GM19467 (cell line): ENCODE measurements around the gene ANKMY1.

ENCODE experiments used
- ATAC-seq: cut with Tn5 transposase; IDR thresholded peaks from one replicate; pipeline ENCODE4 v1.9.1; 2021; ENCODE audit warnings: mild to moderate bottlenecking, moderate library complexity; ENCODE audit not compliant: unreplicated experiment

Gene ANKMY1

DNA sequence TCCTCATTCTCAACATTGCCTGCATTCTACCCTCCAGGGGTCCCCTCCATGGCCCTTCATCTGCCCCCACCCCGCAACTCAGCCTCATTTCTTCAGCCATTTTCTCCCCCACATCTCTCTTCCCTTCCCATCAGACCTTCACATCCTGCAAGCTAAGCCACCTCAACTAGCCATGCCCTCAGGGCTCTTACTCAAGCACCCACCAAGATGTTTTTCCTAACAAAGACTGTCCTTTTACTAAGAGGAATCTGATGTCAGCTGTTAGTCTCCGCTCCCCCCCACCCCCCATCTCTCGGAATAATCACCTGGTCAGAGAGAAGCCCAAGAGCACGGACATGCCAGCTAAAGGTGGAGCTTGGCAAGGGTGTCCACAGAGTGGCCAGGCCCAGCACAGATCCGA, 24.0 kb upstream of the ANKMY1 start:
- ATAC-seq: no peak

DNA sequence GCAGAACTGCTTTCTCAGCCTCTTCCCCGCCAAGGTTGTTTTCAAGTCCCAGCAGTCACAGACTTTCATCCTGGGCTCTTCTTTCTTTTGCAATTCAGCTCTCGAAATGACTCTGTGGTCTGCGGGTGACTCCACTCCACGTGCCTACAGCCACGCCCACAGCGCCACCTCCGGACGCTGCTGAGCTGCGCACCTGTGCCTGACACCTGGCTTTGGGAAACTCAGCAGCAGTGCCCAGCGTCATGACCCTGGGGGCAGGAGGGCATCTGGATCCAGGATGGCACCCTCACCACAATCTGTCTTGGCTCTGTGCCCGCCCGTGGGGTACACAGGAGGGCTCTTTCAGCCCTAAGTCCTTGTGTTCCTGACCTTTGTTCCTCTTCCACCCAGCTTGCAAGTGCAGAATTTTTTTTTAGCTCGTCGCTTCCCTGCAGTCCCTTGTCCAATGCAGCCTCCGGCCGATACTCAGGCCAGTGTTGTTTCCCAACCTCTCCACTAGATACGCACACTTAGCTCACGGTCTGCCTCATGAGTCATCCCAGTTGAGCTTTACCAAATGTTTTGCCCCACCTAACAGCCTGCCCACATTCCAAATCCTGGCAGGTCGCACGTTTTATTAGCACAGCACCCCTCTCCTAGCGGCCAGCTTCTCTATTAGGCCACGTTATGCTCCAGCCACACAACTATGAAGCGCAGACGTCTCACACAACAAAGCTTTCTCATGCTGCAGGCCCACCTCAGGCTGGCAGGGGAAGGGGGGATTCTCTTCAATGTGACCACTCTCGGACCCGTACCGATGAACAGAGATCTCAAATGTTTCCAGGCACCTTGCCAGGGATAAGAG, 22.2 kb upstream of the ANKMY1 start:
- no peak for ATAC-seq

DNA sequence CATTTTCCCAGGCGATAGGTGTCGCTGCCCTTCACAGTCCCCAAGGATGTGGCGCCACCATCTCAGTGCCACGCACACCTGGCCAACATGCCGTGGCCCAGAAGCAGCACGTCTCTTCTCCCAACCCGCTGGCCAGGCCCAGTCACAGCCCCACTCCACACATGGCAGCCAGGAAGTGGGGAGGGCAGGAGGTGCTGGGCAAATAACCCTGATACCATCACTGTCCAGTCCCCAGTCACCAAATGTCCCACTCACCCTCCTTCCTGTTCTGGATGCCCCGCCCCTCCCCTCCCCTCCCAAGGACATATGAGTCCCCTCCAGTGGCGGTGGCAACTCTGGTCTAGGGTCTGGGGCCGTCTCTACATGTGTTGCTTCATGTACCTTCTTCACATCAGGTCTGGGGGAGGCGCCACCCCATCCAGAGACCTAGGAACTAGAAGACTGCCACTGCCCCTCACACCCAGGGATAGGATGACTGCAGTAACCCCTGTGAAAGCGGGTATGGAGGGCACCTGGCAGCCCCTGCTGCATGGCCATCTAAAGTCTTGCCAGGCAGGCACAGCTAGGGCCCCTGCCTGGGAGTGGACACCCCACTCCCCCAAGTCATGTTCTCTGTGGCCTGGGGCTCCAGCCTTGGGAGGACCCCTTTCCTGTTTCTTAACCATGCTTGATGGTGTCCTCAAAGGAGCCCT, 21.4 kb upstream of the ANKMY1 start:
- ATAC-seq: no peak

DNA sequence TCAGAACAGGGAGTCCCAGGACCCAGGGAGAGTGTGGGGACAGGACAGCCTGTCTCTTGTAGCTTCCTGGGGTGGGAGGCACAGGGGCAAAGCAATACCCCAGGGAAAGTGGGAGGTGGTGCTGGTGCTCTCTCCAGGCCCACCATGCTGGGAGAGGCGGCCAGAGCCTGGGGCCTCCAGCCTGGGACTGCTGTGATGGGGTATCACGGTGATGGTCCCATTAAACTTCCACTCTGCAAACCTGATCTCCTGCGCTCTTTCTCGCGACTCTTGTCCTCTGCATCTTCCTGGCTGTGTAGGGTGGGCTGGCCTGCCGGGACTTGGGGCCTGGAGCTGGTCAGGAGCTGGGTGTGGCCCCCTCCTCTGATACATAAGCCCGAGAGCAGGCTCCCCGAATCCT, 20.7 kb upstream of the ANKMY1 start:
- no peak for ATAC-seq

DNA sequence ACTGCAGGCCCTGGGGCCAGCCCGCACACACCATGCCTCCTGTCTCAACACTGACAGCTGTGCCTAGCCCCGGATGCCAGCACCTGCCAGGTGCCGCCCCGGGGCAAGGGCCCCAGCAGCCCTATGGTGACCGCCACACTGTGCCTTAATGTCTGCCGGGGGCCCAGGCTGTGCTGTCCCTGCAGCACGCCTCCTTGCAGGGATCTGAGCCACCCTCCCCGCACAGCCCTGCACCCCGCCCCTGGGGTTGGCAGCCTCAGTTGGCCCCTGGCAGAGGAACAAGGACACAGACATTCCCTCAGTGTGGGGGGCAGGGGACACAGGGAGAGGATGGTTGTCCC, 20.3 kb upstream of the ANKMY1 start:
- ATAC-seq: no peak

DNA sequence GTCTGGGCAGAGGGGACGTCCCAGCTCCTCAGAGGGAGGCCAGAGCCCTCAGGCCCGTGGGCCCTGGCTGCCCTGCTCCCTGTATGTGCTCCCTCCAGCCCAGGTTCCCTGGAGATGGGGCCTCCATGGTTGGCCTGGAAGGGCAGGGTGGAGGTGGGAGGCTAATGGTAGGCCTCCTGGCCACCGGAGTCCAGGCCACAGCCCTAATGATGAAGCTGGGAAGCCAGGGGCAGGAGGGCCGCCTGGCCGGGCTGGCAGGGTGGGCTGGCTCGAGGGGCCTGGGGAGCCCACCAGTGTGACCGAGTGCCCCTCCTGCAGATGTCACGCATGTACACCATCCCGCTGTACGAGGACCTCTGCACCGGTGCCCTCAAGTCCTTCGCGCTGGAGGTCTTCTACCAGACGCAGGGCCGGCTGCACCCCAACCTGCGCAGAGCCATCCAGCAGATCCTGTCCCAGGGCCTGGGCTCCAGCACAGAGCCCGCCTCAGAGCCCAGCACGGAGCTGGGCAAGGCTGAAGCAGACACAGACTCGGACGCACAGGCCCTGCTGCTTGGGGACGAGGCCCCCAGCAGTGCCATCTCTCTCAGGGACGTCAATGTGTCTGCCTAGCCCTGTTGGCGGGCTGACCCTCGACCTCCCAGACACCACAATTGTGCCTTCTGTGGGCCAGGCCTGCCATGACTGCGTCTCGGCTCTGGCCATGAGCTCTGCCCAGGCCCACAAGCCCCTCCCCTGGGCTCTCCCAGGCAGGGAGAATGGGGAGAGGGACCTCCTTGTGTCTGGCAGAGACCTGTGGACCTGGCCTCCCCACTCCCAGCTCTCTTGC, 19.7 kb upstream of the ANKMY1 start:
- no peak for ATAC-seq

DNA sequence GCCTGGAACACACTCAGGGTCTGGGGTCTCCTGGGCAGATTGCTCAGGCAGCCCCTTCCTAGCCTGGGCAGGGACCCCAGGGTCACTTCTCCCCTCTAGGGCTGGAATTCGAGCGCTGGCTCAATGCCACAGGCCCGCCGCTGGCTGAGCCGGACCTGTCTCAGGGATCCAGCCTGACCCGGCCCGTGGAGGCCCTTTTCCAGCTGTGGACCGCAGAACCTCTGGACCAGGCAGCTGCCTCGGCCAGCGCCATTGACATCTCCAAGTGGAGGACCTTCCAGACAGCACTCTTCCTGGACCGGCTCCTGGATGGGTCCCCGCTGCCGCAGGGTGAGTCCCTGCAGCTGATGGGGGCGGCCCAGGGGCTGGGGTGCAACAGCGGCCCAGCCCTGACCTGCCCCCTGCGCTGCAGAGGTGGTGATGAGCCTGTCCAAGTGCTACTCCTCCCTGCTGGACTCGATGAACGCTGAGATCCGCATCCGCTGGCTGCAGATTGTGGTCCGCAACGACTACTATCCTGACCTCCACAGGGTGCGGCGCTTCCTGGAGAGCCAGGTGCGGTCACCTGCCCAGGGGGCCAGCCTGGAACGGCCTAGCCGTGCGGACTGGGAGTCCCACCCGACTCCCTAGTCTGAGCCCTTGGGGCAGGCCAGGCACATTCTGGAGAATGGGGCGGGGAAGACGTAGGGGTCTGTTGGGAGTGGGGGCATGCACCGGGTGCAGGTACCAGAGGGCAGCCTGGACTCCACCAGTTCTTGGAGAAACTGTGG, 18.8 kb upstream of the ANKMY1 start:
- ATAC-seq: no peak

DNA sequence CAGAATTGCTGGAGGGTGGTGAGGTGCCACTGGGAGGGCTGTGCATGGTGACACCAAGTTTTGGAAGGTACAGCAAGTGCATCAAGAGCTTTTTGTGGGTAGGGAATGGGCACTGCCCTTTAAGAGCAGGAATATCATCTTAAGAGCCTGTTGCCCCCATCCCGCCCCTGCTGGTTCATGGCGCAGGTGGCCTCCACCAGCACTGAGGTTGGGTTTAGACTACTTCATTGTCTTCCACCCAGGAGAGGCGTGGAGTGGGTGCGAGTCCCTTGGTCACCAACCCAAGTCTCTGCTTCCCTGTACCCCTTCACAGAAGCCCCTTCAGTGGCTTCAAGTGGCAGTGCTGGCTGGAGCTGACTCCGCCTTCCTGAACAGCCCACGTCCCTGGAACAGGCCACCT, 18.2 kb upstream of the ANKMY1 start:
- ATAC-seq: no peak

DNA sequence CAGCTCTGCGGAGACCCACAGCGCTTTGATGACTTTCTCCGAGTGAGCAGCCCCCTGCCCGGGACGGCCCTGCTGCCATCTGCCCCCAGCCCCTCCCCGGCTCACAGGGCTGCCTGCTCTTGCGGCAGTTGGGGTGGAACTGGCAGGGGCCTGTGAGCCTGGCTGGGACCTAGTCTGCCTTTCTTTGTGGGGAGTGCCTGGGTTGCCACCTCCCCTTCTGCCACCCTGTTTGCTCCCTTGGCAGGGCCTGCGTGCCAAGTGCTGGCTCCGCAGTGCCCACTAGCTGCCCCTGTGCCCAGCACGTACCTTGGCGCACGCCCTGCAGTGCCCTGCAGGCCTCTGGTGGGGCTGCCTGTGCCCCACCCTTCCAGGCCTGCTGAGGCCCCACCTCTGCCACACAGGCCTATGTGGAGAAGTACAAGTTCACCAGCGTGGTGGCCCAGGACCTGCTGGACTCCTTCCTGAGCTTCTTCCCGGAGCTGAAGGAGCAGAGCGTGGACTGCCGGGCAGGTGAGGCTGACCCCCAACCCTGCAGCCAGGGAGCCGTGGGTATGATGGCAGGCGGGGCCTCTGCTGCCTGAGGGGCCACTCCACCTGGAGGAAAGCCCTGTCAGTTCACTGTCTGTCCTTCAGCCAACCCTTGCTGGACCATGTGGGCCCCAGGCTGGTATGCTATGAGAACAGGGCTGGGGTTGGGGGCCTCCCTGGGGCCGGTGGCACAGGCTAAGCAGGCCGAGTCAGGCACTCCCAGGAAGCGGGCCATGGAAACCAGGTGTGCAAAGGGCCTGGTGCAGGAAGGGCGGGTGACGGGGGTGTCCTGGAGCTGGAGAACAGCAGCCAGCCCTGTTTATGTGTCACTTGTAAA, 17.5 kb upstream of the ANKMY1 start:
- ATAC-seq: no peak

DNA sequence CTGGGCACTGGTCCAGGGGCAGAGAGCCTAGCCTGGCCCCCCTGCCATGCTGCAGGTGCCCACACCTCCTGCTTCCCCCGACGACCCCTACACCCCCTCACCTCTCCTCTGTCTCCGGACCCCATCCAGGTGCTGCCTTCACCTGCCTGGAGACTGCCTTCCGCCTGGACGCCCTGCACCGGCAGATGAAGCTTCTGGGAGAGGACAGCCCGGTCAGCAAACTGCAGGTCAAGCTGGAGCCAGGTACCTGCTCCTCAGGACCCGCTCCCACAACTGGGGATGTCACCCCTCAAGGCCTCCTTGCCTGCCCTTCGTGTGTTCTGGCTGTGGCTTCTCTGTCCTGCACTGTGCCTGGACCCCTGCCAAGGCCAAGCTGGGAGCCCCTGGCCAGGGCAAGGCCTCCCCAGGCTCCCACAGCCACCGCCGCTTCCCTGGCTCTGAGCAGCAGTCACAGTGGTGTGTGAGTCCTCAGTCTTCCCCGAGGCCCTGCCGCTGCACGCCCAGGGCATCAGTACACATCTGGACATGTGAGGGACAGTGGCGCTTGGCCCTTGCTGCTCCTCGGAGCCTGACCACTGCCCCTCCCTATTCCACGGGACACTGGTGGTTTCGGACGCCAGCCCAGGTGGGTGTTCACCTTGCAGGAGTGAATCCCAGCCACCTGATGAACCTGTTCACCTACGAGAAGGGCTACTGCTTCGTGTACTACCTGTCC, 16.8 kb upstream of the ANKMY1 start:
- no peak for ATAC-seq

DNA sequence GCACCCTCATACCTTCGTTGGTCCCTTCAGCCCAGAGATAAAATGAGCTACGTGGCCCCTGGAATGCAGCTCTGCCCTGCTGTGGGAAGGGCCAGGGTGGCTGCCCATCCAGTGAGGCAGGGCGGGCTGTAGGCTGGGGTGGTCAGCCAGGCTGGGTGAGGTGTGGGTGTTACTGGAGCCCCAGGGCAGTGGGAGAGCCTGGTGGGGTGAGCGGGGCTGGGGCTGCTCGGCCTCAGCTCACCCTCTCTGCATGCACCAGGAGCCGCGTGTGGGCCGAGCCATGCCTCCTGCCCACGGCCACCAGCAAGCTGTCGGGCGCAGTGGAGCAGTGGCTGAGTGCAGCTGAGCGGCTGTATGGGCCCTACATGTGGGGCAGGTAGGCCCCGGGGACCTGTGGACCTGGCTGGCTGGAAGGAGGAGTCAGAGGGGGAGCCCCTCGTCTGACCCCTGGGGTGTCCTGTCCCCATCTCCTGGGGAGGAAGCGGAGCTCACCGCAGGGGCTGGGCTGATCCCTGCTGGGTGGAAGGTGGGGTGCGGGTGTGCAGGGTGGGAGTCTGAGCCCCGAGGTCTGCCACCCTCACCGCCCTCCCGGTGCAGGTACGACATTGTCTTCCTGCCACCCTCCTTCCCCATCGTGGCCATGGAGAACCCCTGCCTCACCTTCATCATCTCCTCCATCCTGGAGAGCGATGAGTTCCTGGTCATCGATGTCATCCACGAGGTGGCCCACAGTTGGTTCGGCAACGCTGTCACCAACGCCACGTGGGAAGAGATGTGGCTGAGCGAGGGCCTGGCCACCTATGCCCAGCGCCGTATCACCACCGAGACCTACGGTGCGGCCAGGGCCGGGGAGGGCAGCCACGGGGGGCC, 16.0 kb upstream of the ANKMY1 start:
- ATAC-seq: no peak

DNA sequence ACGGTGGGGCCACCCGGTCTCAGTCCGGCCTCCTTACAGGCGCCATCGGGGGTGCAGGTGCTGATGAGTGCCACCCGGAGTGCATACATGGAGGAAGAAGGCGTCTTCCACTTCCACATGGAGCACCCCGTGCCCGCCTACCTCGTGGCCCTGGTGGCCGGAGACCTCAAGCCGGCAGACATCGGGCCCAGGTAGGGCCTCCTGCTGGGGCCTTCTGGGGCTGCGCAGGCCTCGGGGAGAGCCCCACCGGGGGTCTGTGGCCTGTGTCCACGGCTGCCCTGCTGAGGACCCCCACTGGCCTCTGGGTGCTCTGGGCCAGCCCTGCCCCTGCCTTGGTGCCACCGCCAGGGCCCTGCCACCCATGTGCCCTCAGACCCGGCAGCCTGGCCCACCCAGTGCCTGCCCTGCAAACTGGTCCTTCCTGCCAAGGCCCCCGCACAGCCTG, 15.3 kb upstream of the ANKMY1 start:
- no peak for ATAC-seq

DNA sequence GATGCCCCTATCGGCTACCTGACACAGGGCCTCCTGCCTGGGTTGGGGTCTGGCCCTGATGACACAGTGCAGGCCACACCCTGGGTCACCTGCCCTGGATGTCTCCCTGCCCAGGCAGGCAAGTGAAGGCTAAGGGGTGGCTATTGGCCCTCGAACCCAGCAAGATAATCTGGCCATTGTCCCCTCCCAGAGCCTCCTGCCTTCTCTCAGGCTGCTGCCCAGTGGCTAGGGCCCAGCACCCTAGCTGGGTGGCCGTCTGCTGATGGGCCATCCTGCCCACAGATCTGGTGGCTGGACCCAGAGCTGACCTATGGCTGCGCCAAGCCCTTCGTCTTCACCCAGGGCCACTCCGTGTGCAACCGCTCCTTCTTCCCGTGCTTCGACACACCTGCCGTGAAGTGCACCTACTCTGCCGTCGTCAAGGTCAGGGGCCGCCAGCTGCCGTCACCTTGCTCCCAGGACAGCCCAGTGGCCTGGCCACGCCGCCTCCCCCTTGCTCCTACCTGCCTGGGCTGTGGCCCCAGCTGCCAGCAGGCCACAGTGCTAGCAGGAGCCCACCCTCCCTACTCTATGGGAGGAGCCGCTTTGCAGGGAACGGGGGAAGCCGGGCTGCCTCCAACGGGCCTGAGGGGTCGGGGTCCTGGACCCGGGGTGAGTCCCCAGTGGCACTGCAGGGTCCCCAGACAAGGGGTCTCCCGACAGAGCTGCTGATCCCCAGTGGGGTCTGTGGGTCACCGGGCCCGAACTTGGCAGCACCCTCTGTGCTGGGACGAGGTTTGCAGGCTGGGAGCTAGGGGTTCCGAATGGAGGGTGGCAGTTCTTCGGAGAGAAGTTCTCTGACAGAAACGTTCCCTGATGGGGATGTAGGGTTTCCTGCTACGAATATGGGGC, 14.6 kb upstream of the ANKMY1 start:
- ATAC-seq: no peak

DNA sequence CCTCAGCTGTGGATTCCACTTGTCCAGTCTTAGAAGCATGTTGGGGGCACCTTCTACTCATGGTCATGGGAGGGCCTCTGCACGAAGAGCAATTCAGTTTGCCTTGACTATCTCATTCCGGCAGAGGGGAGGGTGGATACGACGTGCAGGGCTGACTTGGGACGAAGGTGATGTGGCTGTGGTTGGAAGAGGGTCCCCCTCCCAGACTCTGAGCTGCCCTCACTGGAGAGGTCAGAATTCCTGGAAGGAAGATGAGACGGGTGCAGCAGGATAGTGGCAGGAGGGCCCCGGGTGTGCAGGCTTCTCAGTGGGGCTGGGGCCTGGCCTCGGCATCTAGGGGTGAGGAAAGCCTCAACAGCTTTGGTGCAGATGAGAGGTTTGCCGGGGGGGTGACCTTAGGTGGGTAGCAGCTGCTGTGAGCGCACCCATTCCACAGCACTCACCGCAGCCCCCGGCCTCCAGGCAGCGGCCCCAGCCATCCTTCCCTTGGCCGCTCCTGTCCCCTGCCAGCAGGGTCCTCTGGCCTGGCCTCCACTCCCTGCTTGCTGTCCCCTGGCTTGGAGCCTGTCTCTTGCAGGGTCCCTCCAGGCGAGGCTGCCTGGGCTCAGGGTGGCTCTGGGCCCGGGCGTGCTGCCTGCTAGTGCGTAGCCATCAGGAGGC, 13.7 kb upstream of the ANKMY1 start:
- no peak for ATAC-seq

DNA sequence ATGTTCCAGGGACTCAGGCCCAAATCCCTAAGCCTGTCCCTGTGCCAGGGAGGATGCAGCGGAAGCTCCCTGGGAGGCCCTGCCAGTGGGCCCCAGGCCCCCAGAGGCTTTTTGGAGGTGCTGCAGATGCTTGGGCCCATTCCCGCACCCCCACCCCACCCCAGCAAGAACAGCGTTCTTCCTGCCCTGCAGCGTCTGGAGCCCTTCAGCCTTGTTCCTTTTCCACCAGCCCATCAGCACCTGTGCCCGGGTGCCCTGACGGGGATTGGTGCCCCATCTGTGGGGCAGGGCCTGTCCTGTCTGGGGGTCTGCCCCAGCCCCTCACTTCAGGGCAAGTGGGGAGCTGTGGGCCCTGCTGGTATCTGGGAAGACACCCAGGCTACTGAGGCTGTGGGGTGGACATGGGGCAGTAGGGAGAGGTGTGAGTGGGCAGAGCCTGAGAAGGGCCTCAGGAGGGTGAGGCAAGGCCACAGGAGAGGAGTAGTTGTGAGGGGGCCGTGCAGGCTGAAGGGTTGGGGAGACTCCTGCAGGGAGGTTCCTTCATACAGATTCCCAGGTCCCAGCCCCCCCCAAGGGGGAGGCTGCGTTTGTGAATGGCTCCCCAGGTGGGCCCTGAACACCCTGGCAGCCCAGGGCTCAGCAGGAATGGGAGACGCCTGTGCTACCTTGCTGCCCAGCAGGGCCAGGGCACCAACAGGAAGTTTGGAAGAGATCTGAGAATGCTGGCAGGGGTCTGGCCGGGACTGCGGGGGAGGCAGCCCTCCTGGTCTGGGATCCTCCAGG, 12.9 kb upstream of the ANKMY1 start:
- no peak for ATAC-seq

DNA sequence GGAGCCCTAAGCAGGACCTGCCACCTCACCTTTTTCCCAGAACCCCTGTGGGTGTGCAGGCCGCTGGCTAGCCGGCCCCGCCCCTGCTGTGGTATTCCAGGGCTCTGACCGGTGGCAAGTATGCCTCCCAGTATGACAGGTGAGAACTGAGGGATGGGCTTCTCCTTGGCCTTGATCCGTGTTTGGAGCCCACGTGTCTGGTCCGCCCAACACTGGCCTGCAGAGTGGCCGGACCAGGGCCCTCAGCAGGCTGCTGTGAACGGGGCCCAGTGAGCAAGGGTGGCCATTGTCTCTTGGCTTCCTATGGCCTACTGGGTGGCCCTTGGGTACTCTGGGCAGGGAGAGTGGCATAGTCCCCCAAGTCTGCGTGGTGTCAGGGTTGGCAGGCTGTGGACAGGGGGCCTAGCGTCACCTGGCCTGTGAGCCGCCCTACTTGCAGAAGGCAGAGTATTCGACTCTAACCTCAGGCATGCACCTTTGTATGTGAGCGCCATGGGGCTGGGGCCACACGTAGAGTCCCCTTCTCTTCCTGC, 12.3 kb upstream of the ANKMY1 start:
- no peak for ATAC-seq
